Stimulated activated CD4-positive, alpha-beta T cell treated with anti-CD3 and anti-CD28 coated beads, Interleukin-4, amount 100 ng/mL, for 1 hour (primary cell): ENCODE measurements around the gene ERBIN.
"Not testable (repeated sequence)": the region's sequence is repeated elsewhere in the genome, so short reads cannot be mapped to it uniquely, and the experiment has no call there.

ENCODE experiments used
- DNase-seq: peaks from one replicate; pipeline ENCODE4 v3.0.0-alpha.2; 2020

The ERBIN gene

GRCh38 chr5:65967288-65968066, 41.1 kb downstream of the ERBIN start:
- no peak for DNase-seq

- DNase-seq: no peak
Observed at GRCh38 chr5:65969539-65970393, 43.4 kb downstream of the ERBIN start.

GRCh38 chr5:65970481-65971367, 44.3 kb downstream of the ERBIN start:
- DNase-seq: no peak

- no peak for DNase-seq
Observed at GRCh38 chr5:65971643-65972042, 45.3 kb downstream of the ERBIN start.

GRCh38 chr5:65972896-65973295, 46.5 kb downstream of the ERBIN start:
- DNase-seq: not testable (repeated sequence)

GRCh38 chr5:65978251-65978650, 51.9 kb downstream of the ERBIN start:
- no peak for DNase-seq

- DNase-seq: no peak
Observed at GRCh38 chr5:65981548-65981947, 55.2 kb downstream of the ERBIN start.

- DNase-seq: no peak
Observed at GRCh38 chr5:65981969-65982619, 55.7 kb downstream of the ERBIN start.

GRCh38 chr5:65982635-65983034, 56.3 kb downstream of the ERBIN start:
- no peak for DNase-seq

GRCh38 chr5:65984098-65984885, 57.9 kb downstream of the ERBIN start:
- DNase-seq: no peak

- DNase-seq: no peak
Observed at GRCh38 chr5:65986050-65986451, 59.7 kb downstream of the ERBIN start.

GRCh38 chr5:65986796-65987195, 60.4 kb downstream of the ERBIN start:
- no peak for DNase-seq

- DNase-seq: no peak
Observed at GRCh38 chr5:65987982-65988381, 61.6 kb downstream of the ERBIN start.

GRCh38 chr5:65989158-65989557, 62.8 kb downstream of the ERBIN start:
- no peak for DNase-seq

GRCh38 chr5:65992630-65993029, 66.3 kb downstream of the ERBIN start:
- no peak for DNase-seq

GRCh38 chr5:65994117-65994786, 67.9 kb downstream of the ERBIN start:
- no peak for DNase-seq

GRCh38 chr5:65999061-65999723, 72.8 kb downstream of the ERBIN start:
- no peak for DNase-seq

- DNase-seq: no peak
Observed at GRCh38 chr5:66001952-66002351, 75.6 kb downstream of the ERBIN start.

- no peak for DNase-seq
Observed at GRCh38 chr5:66002415-66002814, 76.0 kb downstream of the ERBIN start.

- DNase-seq: no peak
Observed at GRCh38 chr5:66004216-66004615, 77.8 kb downstream of the ERBIN start.

GRCh38 chr5:66009277-66009676, 82.9 kb downstream of the ERBIN start:
- DNase-seq: no peak
